Suprapubic skin (tissue), 4 donors: ENCODE measurements around the gene PPP6C. TPM values are rescaled to one million over a fixed set of nuclear protein-coding genes. Genes with fewer than 3 reads are reported as not detected.

Experiments used
- DNase-seq, 2 donors: peaks; one replicate each; pipeline ENCODE4 v3.0.0-alpha.2; 2019; ENCODE audit warnings: low spot score in 2 of 2
- H3K27ac ChIP-seq: fragments of 200-600 bp; sonication (generic); one replicate; pipeline ENCODE4 v1.5.1; 2019
- H3K27me3 ChIP-seq: fragments of 200-600 bp; sonication (generic); one replicate; pipeline ENCODE4 v1.5.1; 2019
- H3K36me3 ChIP-seq: fragments of 200-600 bp; sonication (generic); one replicate; pipeline ENCODE4 v1.5.1; 2019
- H3K4me1 ChIP-seq: fragments of 200-600 bp; sonication (generic); one replicate; pipeline ENCODE4 v1.5.1; 2019
- H3K4me3 ChIP-seq: fragments of 200-600 bp; sonication (generic); one replicate; pipeline ENCODE4 v1.5.1; 2019; ENCODE audit warnings: mild to moderate bottlenecking
- H3K9me3 ChIP-seq: fragments of 200-600 bp; sonication (generic); one replicate; pipeline ENCODE4 v1.5.1; 2019
- EP300 ChIP-seq: sonication (generic); formaldehyde crosslinking; IDR thresholded peaks from one replicate; pipeline ENCODE4 v1.6.1; 2017; ENCODE audit warnings: antibody characterized with exemption
- POLR2A ChIP-seq, 2 donors: fragments of 450-650 bp; IDR thresholded peaks; one replicate each; pipeline ENCODE4 v1.6.1; 2017; ENCODE audit warnings: antibody characterized with exemption in 2 of 2, mild to moderate bottlenecking in 2 of 2, moderate library complexity in 2 of 2
- POLR2AphosphoS5 ChIP-seq, 3 donors: sonication (generic); formaldehyde crosslinking; IDR thresholded peaks; one replicate each; pipeline ENCODE4 v1.6.1; 2017; ENCODE audit warnings: antibody characterized with exemption in 3 of 3
- WGBS: methylation state at CpG from one replicate; pipeline ENCODE4 v1.1.5; 2018; 5-methylcytosine and 5-hydroxymethylcytosine counted together
- total RNA-seq, 4 donors: library from RNA; depleted of rRNA; stranded (reverse); fragments of >200 nt; gene quantifications; one replicate each; pipeline ENCODE4 v1.1.0, GENCODE V29; 2016
- TF ChIP-seq, protein P1 (sequence below), 2 donors: fragments of 200-600 bp in 1 of 2; fragments of 450-650 bp in 1 of 2; sonication (generic) in 1 of 2; IDR thresholded peaks; one replicate each; pipeline ENCODE4 v1.5.1; 2016 to 2019; ENCODE audit warnings: antibody characterized with exemption in 2 of 2, mild to moderate bottlenecking in 1 of 2, moderate library complexity in 1 of 2

The PPP6C gene
- total RNA-seq, 4 donors from 2014 or later, result 26.8 to 36.8 (median 29.6) TPM

- H3K36me3 ChIP-seq, result no peaks in the 10 kb centered on the region
- TF ChIP-seq POLR2A (IDR thresholded peaks at IDR 0.05) (no peak), POLR2AphosphoS5 (IDR thresholded peaks at IDR 0.05) (no peak), EP300 (no peak)
- TF ChIP-seq, protein P1, sequence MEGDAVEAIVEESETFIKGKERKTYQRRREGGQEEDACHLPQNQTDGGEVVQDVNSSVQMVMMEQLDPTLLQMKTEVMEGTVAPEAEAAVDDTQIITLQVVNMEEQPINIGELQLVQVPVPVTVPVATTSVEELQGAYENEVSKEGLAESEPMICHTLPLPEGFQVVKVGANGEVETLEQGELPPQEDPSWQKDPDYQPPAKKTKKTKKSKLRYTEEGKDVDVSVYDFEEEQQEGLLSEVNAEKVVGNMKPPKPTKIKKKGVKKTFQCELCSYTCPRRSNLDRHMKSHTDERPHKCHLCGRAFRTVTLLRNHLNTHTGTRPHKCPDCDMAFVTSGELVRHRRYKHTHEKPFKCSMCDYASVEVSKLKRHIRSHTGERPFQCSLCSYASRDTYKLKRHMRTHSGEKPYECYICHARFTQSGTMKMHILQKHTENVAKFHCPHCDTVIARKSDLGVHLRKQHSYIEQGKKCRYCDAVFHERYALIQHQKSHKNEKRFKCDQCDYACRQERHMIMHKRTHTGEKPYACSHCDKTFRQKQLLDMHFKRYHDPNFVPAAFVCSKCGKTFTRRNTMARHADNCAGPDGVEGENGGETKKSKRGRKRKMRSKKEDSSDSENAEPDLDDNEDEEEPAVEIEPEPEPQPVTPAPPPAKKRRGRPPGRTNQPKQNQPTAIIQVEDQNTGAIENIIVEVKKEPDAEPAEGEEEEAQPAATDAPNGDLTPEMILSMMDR (IDR thresholded peaks at IDR 0.05), result no peak
- WGBS, result 70% methylated on average over 3 of the region's 3 CpGs
- no peaks in the 10 kb centered on the region for H3K4me1 ChIP-seq
- no peak for DNase-seq
- no peak overlapping the region for H3K27ac ChIP-seq
- no peaks in the 10 kb centered on the region for H3K27me3 ChIP-seq
- no peaks in the 10 kb centered on the region for H3K9me3 ChIP-seq
- no peak overlapping the region for H3K4me3 ChIP-seq
Observed at GRCh38 chr9:125103770-125104460, 85.7 kb downstream of the PPP6C start.

DNA sequence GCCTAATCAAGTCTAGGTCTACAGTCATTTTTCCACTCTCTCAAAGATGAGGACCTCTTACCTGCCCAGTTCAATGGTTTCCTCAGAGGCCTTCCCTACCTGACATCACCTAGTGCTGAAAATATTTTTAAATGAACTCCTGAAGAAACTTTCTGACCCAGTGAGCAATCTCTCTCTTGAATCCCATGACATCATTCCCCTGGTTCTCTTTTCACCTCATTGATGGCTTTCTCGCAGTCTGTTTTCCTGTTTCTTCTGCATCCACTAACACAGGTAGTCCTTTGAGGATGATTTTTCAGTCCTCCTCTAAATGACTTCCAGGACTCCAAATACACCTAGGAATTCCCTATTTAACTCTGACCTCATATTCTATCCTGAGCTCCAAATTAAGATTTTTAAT lies 86.6 kb downstream of the PPP6C start:
- H3K9me3 ChIP-seq, result no peaks in the 10 kb centered on the region
- no peak for DNase-seq
- H3K4me1 ChIP-seq, result no peaks in the 10 kb centered on the region
- H3K36me3 ChIP-seq, result no peaks in the 10 kb centered on the region
- no peak overlapping the region for H3K27ac ChIP-seq
- no peaks in the 10 kb centered on the region for H3K27me3 ChIP-seq
- no peak overlapping the region for H3K4me3 ChIP-seq
- WGBS, result 97% methylated on average over 1 of the region's 1 CpG
- TF ChIP-seq, protein P1 (IDR thresholded peaks at IDR 0.05), result no peak
- TF ChIP-seq POLR2A (IDR thresholded peaks at IDR 0.05) (no peak), POLR2AphosphoS5 (IDR thresholded peaks at IDR 0.05) (no peak), EP300 (no peak)

DNA sequence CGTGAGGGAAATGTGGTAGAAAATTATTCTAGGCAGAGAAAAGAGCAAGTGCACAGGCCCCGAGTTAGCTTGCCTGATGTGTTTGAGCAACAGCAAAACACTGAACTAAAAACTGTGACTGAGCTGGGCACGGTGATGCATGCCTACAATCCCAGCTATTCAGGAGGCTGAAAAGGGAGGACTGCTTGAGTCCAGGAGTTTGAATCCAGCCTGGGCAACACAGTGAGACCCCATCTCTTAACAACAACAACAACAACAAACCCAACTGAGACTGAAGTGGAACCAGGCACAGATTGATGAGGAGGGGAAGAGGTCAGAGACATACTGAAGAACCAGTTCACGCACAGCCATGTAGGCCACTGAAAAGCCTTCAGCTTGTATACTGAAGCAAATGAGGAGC lies 88.8 kb downstream of the PPP6C start:
- no peaks in the 10 kb centered on the region for H3K27me3 ChIP-seq
- 94% methylated on average over 4 of the region's 4 CpGs for WGBS
- no peak for TF ChIP-seq POLR2A (IDR thresholded peaks at IDR 0.05)
- TF ChIP-seq, protein P1 (IDR thresholded peaks at IDR 0.05), result no peak
- TF ChIP-seq POLR2AphosphoS5 (IDR thresholded peaks at IDR 0.05), result no peak
- TF ChIP-seq EP300, result no peak

DNA sequence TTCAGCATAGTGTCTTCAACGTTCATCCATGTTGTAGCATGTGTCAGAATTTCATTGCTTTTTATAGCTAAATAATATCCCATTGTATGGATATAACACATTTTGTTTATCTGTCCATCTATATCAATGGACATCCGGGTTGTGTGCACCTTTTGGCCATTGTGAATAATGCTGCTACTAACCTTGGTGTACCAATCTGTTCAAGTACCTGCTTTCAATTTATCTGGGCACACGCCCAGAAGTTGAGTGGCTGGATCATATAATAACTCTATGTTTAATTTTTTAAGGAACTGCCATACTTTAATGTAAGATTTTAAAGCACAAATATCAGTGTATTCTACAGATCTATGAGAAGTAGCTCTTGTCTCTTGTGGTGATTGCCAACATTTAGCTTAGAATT lies 89.8 kb downstream of the PPP6C start:
- H3K27ac ChIP-seq, result no peak overlapping the region
- WGBS, result 90% methylated on average over 3 of the region's 3 CpGs

More for the DNA sequence above, 88.8 kb downstream of the PPP6C start:
- Histone ChIP-seq H3K4me1 (no peaks in the 10 kb centered on the region), H3K4me3 (no peak overlapping the region), H3K36me3 (no peaks in the 10 kb centered on the region), H3K9me3 (no peaks in the 10 kb centered on the region), H3K27ac (no peak overlapping the region)
- no peak for DNase-seq

More for the DNA sequence above, 89.8 kb downstream of the PPP6C start:
- Histone ChIP-seq H3K9me3 (no peaks in the 10 kb centered on the region), H3K4me3 (no peak overlapping the region), H3K4me1 (no peaks in the 10 kb centered on the region), H3K27me3 (no peaks in the 10 kb centered on the region), H3K36me3 (no peaks in the 10 kb centered on the region)
- TF ChIP-seq, protein P1 (IDR thresholded peaks at IDR 0.05), result no peak
- TF ChIP-seq POLR2AphosphoS5 (IDR thresholded peaks at IDR 0.05), result no peak
- TF ChIP-seq EP300, result no peak
- no peak for TF ChIP-seq POLR2A (IDR thresholded peaks at IDR 0.05)
- DNase-seq, result no peak

Other genes starting within 250 kb of the PPP6C start
- gene GOLGA1, start 248.7 kb downstream of the PPP6C start, total RNA-seq, result 10 to 100 TPM; 20.2 to 47.5 (median 24.5) TPM
- 10 to 100 TPM in 2 of 4 donors, 1 to 10 TPM in 2; 5.9 to 38.1 (median 10.2) TPM for gene SCAI, start 46.3 kb downstream of the PPP6C start, total RNA-seq
- gene RABEPK, start 10.7 kb upstream of the PPP6C start, total RNA-seq, result 10 to 100 TPM; 11.4 to 14.6 (median 13.3) TPM
- 10 to 100 TPM; 42.4 to 88.4 (median 74.6) TPM for gene HSPA5, start 51.5 kb upstream of the PPP6C start, total RNA-seq
- 10 to 100 TPM; 49.3 to 87.5 (median 58.7) TPM for gene GAPVD1, start 72.0 kb upstream of the PPP6C start, total RNA-seq